Gastroesophageal sphincter (tissue), 4 donors: ENCODE data around the gene AIFM3. TPM values are rescaled to one million over a fixed set of nuclear protein-coding genes. Genes with fewer than 3 reads are reported as not detected.

Source experiments
- ATAC-seq: fragments of 150-250 bp; one replicate; pipeline ENCODE4 v1.9.1; 2016; ENCODE audit warnings: mild to moderate bottlenecking, moderate library complexity
- H3K27ac ChIP-seq, 4 donors: fragments of 200-600 bp; sonication (generic) in 3 of 4; 1 replicate in 3 of 4; 2 replicates in 1 of 4; pipeline ENCODE4 v1.5.1; 2016 to 2019
- H3K27me3 ChIP-seq: fragments of 200-600 bp; sonication (generic); one replicate; pipeline ENCODE4 v1.5.1; 2019
- H3K36me3 ChIP-seq, 2 donors: fragments of 200-600 bp; sonication (generic); one replicate each; pipeline ENCODE4 v1.5.1; 2019; ENCODE audit warnings: control low read depth in 1 of 2
- H3K4me1 ChIP-seq, 3 donors: fragments of 200-600 bp; sonication (generic); 1 replicate in 2 of 3; 2 replicates in 1 of 3; pipeline ENCODE4 v1.5.1; 2016 to 2019; ENCODE audit warnings: control low read depth in 2 of 3
- H3K4me3 ChIP-seq, 2 donors: fragments of 200-600 bp; sonication (generic); one replicate each; pipeline ENCODE4 v1.5.1; 2019; ENCODE audit warnings: mild to moderate bottlenecking in 1 of 2, moderate library complexity in 1 of 2
- H3K9me3 ChIP-seq, 3 donors: fragments of 200-600 bp; sonication (generic); one replicate each; pipeline ENCODE4 v1.5.1; 2017 to 2019; ENCODE audit warnings: control low read depth in 2 of 3
- EP300 ChIP-seq: sonication (generic); formaldehyde crosslinking; IDR thresholded peaks from one replicate; pipeline ENCODE4 v1.6.1; 2017; ENCODE audit warnings: antibody characterized with exemption, mild to moderate bottlenecking
- POLR2A ChIP-seq, 2 donors: fragments of 450-650 bp; IDR thresholded peaks; one replicate each; pipeline ENCODE4 v1.6.1; 2017; ENCODE audit warnings: antibody characterized with exemption in 2 of 2, mild to moderate bottlenecking in 2 of 2, moderate library complexity in 1 of 2
- POLR2AphosphoS5 ChIP-seq: sonication (generic); formaldehyde crosslinking; IDR thresholded peaks from one replicate; pipeline ENCODE4 v1.6.1; 2017; ENCODE audit warnings: antibody characterized with exemption
- WGBS, 2 donors: methylation state at CpG; one replicate each; pipeline ENCODE4 v1.1.5; 2018; ENCODE audit warnings: low coverage in 1 of 2; 5-methylcytosine and 5-hydroxymethylcytosine counted together
- total RNA-seq, 4 donors: library from RNA; depleted of rRNA; stranded (reverse); fragments of >200 nt; gene quantifications; one replicate each; pipeline ENCODE4 v1.1.0, GENCODE V29; 2016
- TF ChIP-seq, protein P1 (sequence below), 4 experiments: fragments of 200-600 bp in 2 of 4; fragments of 450-650 bp in 2 of 4; sonication (generic) in 1 of 4; IDR thresholded peaks; one replicate each; pipeline ENCODE4 v1.5.1; 2017 to 2019; ENCODE audit warnings: antibody characterized with exemption in 4 of 4, mild to moderate bottlenecking in 2 of 4, moderate library complexity in 2 of 4

AIFM3 gene
- total RNA-seq, 4 donors from 2014 or later, result 0.27 to 3.2 (median 2.0) TPM; not detected in 1

DNA sequence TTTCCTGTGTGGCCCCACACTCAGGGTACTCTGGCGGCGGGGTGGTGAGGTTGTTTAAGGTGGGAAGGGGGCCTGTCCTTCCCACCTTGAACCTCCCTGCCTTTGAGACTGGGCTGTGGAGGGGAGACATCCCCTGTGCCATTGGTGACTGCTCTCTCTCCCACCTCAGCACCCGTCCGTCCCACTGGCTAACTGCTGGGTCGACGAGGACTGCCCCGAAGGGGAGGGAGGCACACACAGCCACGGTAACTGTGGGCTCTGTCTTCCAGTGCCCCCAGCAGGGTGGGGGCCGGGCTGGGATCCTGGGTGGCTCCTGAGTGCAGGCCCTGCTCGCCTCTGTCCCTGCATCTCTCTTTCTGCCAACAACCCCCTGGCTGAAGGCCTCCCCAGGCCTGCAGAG lies 55.5 kb downstream of the AIFM3 start:
- no peak for TF ChIP-seq POLR2AphosphoS5
- TF ChIP-seq, protein P1, sequence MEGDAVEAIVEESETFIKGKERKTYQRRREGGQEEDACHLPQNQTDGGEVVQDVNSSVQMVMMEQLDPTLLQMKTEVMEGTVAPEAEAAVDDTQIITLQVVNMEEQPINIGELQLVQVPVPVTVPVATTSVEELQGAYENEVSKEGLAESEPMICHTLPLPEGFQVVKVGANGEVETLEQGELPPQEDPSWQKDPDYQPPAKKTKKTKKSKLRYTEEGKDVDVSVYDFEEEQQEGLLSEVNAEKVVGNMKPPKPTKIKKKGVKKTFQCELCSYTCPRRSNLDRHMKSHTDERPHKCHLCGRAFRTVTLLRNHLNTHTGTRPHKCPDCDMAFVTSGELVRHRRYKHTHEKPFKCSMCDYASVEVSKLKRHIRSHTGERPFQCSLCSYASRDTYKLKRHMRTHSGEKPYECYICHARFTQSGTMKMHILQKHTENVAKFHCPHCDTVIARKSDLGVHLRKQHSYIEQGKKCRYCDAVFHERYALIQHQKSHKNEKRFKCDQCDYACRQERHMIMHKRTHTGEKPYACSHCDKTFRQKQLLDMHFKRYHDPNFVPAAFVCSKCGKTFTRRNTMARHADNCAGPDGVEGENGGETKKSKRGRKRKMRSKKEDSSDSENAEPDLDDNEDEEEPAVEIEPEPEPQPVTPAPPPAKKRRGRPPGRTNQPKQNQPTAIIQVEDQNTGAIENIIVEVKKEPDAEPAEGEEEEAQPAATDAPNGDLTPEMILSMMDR (IDR thresholded peaks at IDR 0.05), result no peak
- TF ChIP-seq POLR2A (IDR thresholded peaks at IDR 0.05), result no peak
- Histone ChIP-seq H3K9me3 (no peaks in the 10 kb centered on the region), H3K4me1 (peaks cover 0 to 7% (median 0%) of the 10 kb centered on the region in 3 donors), H3K27me3 (no peaks in the 10 kb centered on the region), H3K36me3 (no peaks in the 10 kb centered on the region), H3K4me3 (no peak overlapping the region), H3K27ac (no peak overlapping the region)
- no peak for ATAC-seq
- 69% methylated on average over 4 of the region's 10 CpGs; no CpG with 5 or more reads in 1 of the 2 donors for WGBS, 2 donors

DNA sequence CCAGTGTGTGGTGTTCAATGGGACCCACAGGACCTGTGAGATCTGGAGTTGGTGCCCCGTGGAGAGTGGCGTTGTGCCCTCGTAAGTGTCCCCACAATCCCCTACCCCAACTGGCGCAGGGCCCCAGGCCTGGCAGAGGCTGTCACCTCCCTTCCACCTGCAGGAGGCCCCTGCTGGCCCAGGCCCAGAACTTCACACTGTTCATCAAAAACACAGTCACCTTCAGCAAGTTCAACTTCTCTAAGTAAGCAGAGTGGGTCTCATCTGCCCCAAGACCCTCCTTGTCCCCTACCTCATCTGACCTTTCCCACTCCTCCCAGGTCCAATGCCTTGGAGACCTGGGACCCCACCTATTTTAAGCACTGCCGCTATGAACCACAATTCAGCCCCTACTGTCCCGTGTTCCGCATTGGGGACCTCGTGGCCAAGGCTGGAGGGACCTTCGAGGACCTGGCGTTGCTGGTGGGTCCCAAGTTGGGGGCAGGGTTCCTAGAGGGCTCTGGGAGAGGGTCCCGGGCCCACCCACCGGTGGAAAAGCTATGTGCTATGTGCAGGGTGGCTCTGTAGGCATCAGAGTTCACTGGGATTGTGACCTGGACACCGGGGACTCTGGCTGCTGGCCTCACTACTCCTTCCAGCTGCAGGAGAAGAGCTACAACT lies 56.0 kb downstream of the AIFM3 start:
- ATAC-seq, result no peak
- TF ChIP-seq, protein P1 (IDR thresholded peaks at IDR 0.05), result no peak
- no peak for TF ChIP-seq POLR2A (IDR thresholded peaks at IDR 0.05)
- TF ChIP-seq EP300, result no peak
- no peak for TF ChIP-seq POLR2AphosphoS5
- Histone ChIP-seq H3K36me3 (no peaks in the 10 kb centered on the region), H3K4me1 (peaks cover 0 to 7% (median 0%) of the 10 kb centered on the region in 3 donors), H3K9me3 (no peaks in the 10 kb centered on the region), H3K27ac (no peak overlapping the region), H3K4me3 (no peak overlapping the region), H3K27me3 (no peaks in the 10 kb centered on the region)
- WGBS, 2 donors, result 76 to 88% methylated on average over 1 to 3 of the region's 13 CpGs

DNA sequence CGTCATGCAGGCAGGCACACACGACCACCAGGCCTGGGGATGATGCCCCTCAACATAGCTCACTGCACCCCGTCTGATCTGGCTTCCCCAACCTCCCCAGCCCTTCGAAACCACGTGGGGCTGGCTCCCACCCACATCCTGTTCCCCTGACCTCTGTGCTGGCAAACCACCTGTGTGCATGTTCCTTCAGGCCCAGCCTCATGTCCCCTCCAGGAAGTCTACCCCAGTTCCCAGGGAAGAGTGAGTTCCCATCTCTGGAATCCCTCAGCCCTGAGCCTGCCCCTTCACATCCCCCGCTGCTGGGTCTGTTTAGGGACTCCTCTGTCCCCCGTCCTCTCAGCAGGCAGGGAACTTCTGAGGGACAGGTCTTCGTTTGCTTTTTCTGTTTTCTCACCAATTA lies 58.2 kb downstream of the AIFM3 start:
- peaks cover 0 to 7% (median 0%) of the 10 kb centered on the region in 3 donors for H3K4me1 ChIP-seq
- peaks cover 20% of the 10 kb centered on the region for H3K27me3 ChIP-seq
- ATAC-seq, result no peak
- no peak overlapping the region for H3K4me3 ChIP-seq
- no peak for TF ChIP-seq POLR2A (IDR thresholded peaks at IDR 0.05)
- TF ChIP-seq EP300, result no peak
- TF ChIP-seq POLR2AphosphoS5, result no peak
- TF ChIP-seq, protein P1 (IDR thresholded peaks at IDR 0.05), result no peak
- 65% methylated on average over 8 of the region's 8 CpGs; no CpG with 5 or more reads in 1 of the 2 donors for WGBS, 2 donors
- H3K9me3 ChIP-seq, result no peaks in the 10 kb centered on the region
- no peaks in the 10 kb centered on the region for H3K36me3 ChIP-seq
- H3K27ac ChIP-seq, result no peak overlapping the region

DNA sequence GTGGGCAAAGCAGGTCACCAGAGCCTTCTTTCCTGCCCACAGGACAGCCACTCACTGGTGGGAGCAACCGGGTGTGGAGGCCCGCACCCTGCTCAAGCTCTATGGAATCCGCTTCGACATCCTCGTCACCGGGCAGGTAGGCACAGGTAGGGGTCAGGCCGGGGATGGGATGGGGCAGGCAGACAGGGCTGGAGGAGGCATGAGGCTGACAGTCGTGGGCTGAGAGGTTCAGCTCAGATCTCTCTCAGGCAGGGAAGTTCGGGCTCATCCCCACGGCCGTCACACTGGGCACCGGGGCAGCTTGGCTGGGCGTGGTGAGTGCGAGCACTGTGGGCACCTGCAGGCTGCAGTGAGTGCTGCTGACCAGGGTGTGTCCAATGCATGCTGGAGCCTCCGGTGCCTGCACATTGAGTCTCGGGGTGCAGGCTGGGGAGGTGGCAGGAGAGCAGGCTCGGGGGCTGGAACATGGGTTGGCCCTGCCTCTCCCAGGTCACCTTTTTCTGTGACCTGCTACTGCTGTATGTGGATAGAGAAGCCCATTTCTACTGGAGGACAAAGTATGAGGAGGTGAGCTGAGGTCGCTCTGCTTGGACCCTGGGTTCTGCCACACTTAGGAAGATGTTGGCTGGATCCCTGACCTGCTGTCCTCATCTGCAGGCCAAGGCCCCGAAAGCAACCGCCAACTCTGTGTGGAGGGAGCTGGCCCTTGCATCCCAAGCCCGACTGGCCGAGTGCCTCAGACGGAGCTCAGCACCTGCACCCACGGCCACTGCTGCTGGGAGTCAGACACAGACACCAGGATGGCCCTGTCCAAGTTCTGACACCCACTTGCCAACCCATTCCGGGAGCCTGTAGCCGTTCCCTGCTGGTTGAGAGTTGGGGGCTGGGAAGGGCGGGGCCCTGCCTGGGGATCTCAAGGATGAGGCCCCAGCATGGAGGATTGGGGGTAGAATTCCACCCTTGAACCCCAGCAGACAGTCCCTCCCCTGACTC lies 59.0 kb downstream of the AIFM3 start:
- WGBS, 2 donors, result 82 to 100% methylated on average over 2 of the region's 27 CpGs

More for the DNA sequence above, 59.0 kb downstream of the AIFM3 start:
- Histone ChIP-seq H3K4me1 (peaks cover 0 to 7% (median 0%) of the 10 kb centered on the region in 3 donors), H3K27ac (no peak overlapping the region), H3K27me3 (peaks cover 28% of the 10 kb centered on the region), H3K4me3 (no peak overlapping the region), H3K9me3 (no peaks in the 10 kb centered on the region), H3K36me3 (no peaks in the 10 kb centered on the region)
- TF ChIP-seq, protein P1 (IDR thresholded peaks at IDR 0.05), result no peak
- TF ChIP-seq POLR2A (IDR thresholded peaks at IDR 0.05), result peak in 1 of 2 donors; percentile 10
- ATAC-seq, result no peak
